IMR-90 (cell line): ENCODE measurements around the gene CTCF. TPM values are rescaled to one million over a fixed set of nuclear protein-coding genes. Genes with fewer than 3 reads are reported as not detected.

Experiments
- ATAC-seq: fragments of 200-7000 bp; cut with Tn5 transposase; 2 replicates; pipeline ENCODE4 v1.9.1; 2020; ENCODE audit warnings: low read depth, mild to moderate bottlenecking, moderate library complexity
- BruUV-seq: library from RNA; stranded (reverse); fragments of 400-500 nt; replicated peaks from 2 replicates; lab custom pipeline; 2021; lab: Mats Ljungman, UMichigan
- CTCF ChIA-PET: fragments of 300-600 bp; formaldehyde crosslinking; extraction: SDS; loops from one replicate; lab custom pipeline; 2021; ENCODE audit warnings: antibody characterized with exemption; lab: Yijun Ruan, JAX
- POLR2A ChIA-PET: fragments of 300-600 bp; sonication (Branson Sonifier 250); formaldehyde crosslinking; loops from one replicate; lab custom pipeline; 2022; ENCODE audit warnings: antibody characterized with exemption; ENCODE audit not compliant: unreplicated experiment; lab: Charles Lee
- DNase-seq: peaks from one replicate; pipeline ENCODE4 v3.0.0; 2013
- H2AFZ ChIP-seq: replicated peaks from 2 replicates; pipeline ENCODE3; 2013; ENCODE audit warnings: low read length, mild to moderate bottlenecking; ENCODE audit not compliant: poor library complexity
- H2AK5ac ChIP-seq: 2 replicates; pipeline ENCODE4 v1.6.1; 2013; ENCODE audit warnings: low read depth, low read length, inconsistent platforms
- H2AK9ac ChIP-seq: replicated peaks from 2 replicates; pipeline ENCODE3; 2013; ENCODE audit warnings: mild to moderate bottlenecking, low read depth, low read length, moderate library complexity; ENCODE audit not compliant: poor library complexity
- H2BK120ac ChIP-seq: 2 replicates; pipeline ENCODE4 v1.6.1; 2013; ENCODE audit warnings: low read depth, low read length, inconsistent platforms
- H2BK15ac ChIP-seq: 3 replicates; pipeline ENCODE4 v1.6.1; 2013; ENCODE audit warnings: low read depth, low read length, inconsistent platforms
- H2BK20ac ChIP-seq: 2 replicates; pipeline ENCODE4 v1.6.1; 2013; ENCODE audit warnings: low read depth, mild to moderate bottlenecking, inconsistent platforms, low read length, moderate library complexity
- H2BK5ac ChIP-seq: 2 replicates; pipeline ENCODE4 v1.6.1; 2013; ENCODE audit warnings: mild to moderate bottlenecking, low read depth, low read length, inconsistent platforms; ENCODE audit not compliant: poor library complexity, severe bottlenecking
- H3K14ac ChIP-seq: replicated peaks from 2 replicates; pipeline ENCODE4 v1.6.1; 2013; ENCODE audit warnings: low read depth, low read length, inconsistent platforms
- H3K18ac ChIP-seq: 2 replicates; pipeline ENCODE4 v1.6.1; 2013; ENCODE audit warnings: low read depth, low read length, control low read depth
- H3K23ac ChIP-seq: 2 replicates; pipeline ENCODE4 v1.6.1; 2013; ENCODE audit warnings: low read depth, low read length, inconsistent platforms
- H3K27ac ChIP-seq: 2 replicates; pipeline ENCODE4 v1.5.1; 2013; ENCODE audit warnings: mild to moderate bottlenecking, control low read depth, low read length; ENCODE audit not compliant: insufficient read depth
- H3K27me3 ChIP-seq: 2 replicates; pipeline ENCODE4 v1.6.1; 2013; ENCODE audit warnings: low read length; ENCODE audit not compliant: control insufficient read depth, insufficient read depth
- H3K36me3 ChIP-seq: 2 replicates; pipeline ENCODE4 v1.6.1; 2013; ENCODE audit warnings: low read length, mixed read lengths; ENCODE audit not compliant: control insufficient read depth, insufficient read depth
- H3K4ac ChIP-seq: 2 replicates; pipeline ENCODE4 v1.6.1; 2013; ENCODE audit warnings: low read depth, low read length, inconsistent platforms
- H3K4me1 ChIP-seq: 2 replicates; pipeline ENCODE4 v1.6.1; 2013; ENCODE audit warnings: low read length, mixed read lengths; ENCODE audit not compliant: control insufficient read depth, insufficient read depth
- H3K4me2 ChIP-seq: 2 replicates; pipeline ENCODE4 v1.6.1; 2013; ENCODE audit warnings: low read depth, mild to moderate bottlenecking, control low read depth, low read length, moderate library complexity
- H3K4me3 ChIP-seq: 2 replicates; pipeline ENCODE4 v1.5.1; 2013; ENCODE audit warnings: low read depth, mild to moderate bottlenecking, control low read depth, low read length, moderate library complexity; ENCODE audit not compliant: insufficient read depth
- H3K56ac ChIP-seq: 2 replicates; pipeline ENCODE4 v1.6.1; 2013; ENCODE audit warnings: low read length, inconsistent platforms; ENCODE audit not compliant: insufficient read depth; ENCODE audit errors: extremely low read depth
- H3K79me1 ChIP-seq, 2 experiments: 2 replicates each; pipeline ENCODE4 v1.6.1; 2013; ENCODE audit warnings: low read length in 2 of 2, inconsistent platforms in 1 of 2, low read depth in 1 of 2
- H3K9ac ChIP-seq: 2 replicates; pipeline ENCODE4 v1.6.1; 2013; ENCODE audit warnings: low read depth, low read length, control low read depth
- H3K9me1 ChIP-seq: 2 replicates; pipeline ENCODE4 v1.6.1; 2013; ENCODE audit warnings: low read length, inconsistent platforms; ENCODE audit not compliant: insufficient read depth
- H3K9me3 ChIP-seq: 2 replicates; pipeline ENCODE4 v1.6.1; 2013; ENCODE audit warnings: low read length; ENCODE audit not compliant: control insufficient read depth, insufficient read depth
- H4K20me1 ChIP-seq: 2 replicates; pipeline ENCODE4 v1.6.1; 2013; ENCODE audit warnings: low read length, inconsistent platforms; ENCODE audit not compliant: insufficient read depth
- H4K5ac ChIP-seq: 2 replicates; pipeline ENCODE4 v1.6.1; 2013; ENCODE audit warnings: mild to moderate bottlenecking, low read depth, low read length, control low read depth
- H4K8ac ChIP-seq, 2 experiments: 2 replicates each; pipeline ENCODE4 v1.6.1; 2013; ENCODE audit warnings: low read depth in 2 of 2, low read length in 2 of 2, control low read depth in 1 of 2, inconsistent platforms in 1 of 2
- H4K91ac ChIP-seq: 2 replicates; pipeline ENCODE4 v1.6.1; 2013; ENCODE audit warnings: low read depth, low read length, inconsistent platforms; ENCODE audit not compliant: insufficient read depth
- CHD1 ChIP-seq: IDR thresholded peaks from 2 replicates; pipeline ENCODE4 v1.6.1; 2012; ENCODE audit warnings: low read depth, low read length, improper control_type of control experiment
- MAZ ChIP-seq: IDR thresholded peaks from 2 replicates; pipeline ENCODE4 v1.6.1; 2012; ENCODE audit warnings: low read depth, mild to moderate bottlenecking, low read length, improper control_type of control experiment, moderate library complexity, borderline replicate concordance
- NFE2L2 ChIP-seq: fragments of 150-350 bp; IDR thresholded peaks from 2 replicates; pipeline ENCODE4 v1.6.1; 2016; ENCODE audit warnings: low read depth, mild to moderate bottlenecking, low read length
- WGBS, 2 experiments: methylation state at CpG; one replicate each; pipeline versions ENCODE4 v1.1.5 to v1.1.7; 2013; ENCODE audit warnings: missing lambda C conversion rate in 2 of 2; ENCODE audit not compliant: insufficient read length in 1 of 2; ENCODE audit errors: extremely low coverage in 2 of 2; 5-methylcytosine and 5-hydroxymethylcytosine counted together
- dilution Hi-C: fragments of 300-500 bp; cut with HindIII; formaldehyde crosslinking; loops from one replicate; pipeline ENCODE4 v1.14.3; 2018; ENCODE audit warnings: low sequenced_read_pairs; ENCODE audit not compliant: unreplicated experiment
- in situ Hi-C: fragments of 300-500 bp; cut with MboI; formaldehyde crosslinking; loops from 3 replicates; pipeline ENCODE4 v1.14.3; 2019; ENCODE audit warnings: low sequenced_read_pairs, inconsistent platforms, mixed read lengths
- intact Hi-C: fragments of 100-400 bp; cut with micrococcal nuclease; formaldehyde crosslinking; loops from 2 replicates; pipeline ENCODE4 v1.10.0; 2022
- polyA plus RNA-seq, 3 experiments: library from polyadenylated mRNA; depleted of rRNA; stranded (reverse); fragments of >200 nt; gene quantifications; 2 replicates each; pipeline ENCODE4 v1.2.3, GENCODE V29; 2012; ENCODE audit warnings: low replicate concordance in 1 of 3
- total RNA-seq: library from RNA; depleted of rRNA; stranded (reverse); fragments of >200 nt; gene quantifications from 2 replicates; pipeline ENCODE4 v1.2.3, GENCODE V29; 2012

The CTCF gene
- total and polyA plus RNA-seq, 2 of the 4 experiments (the other 2 are of a cell fraction) = 16.1 to 22.8 TPM

DNA sequence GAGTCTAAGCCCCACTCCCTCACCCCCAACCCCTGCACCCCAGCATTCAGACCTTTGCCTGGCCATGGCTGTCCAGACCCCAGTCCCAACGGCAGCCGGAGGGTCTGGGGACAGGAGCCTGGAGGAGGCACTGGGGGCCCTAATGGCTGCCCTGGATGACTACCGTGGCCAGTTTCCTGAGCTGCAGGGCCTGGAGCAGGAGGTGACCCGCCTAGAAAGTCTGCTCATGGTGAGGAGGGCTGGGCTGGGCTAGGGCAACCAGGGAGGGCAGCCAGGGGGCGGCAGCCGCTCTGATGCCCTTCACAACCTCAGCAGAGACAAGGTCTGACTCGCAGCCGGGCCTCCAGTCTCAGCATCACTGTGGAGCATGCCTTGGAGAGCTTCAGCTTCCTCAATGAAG is 19.3 kb upstream of the CTCF start:
- Histone ChIP-seq H4K5ac (no peak overlapping the region), H3K4me1 (peaks cover 8% of the 10 kb centered on the region), H2AK5ac (no peak overlapping the region), H3K27me3 (no peaks in the 10 kb centered on the region), H3K4me2 (no peak overlapping the region), H4K20me1 (peaks cover 78% of the 10 kb centered on the region), H3K14ac (no peak overlapping the region), H3K9me1 (peaks cover 17% of the 10 kb centered on the region), H3K27ac (no peak overlapping the region), H3K18ac (no peak overlapping the region), H3K36me3 (peaks cover 83% of the 10 kb centered on the region), H3K79me1 (peaks cover 17 to 67% of the 10 kb centered on the region in 2 experiments; a peak in 3 of 4 replicates), H2AK9ac (no peak overlapping the region), H2BK5ac (no peak overlapping the region), H2BK20ac (no peak overlapping the region), H3K56ac (no peak overlapping the region), H3K4ac (no peak overlapping the region), H3K9ac (no peak overlapping the region), H4K8ac (no peak overlapping the region), H3K9me3 (no peaks in the 10 kb centered on the region), H2BK120ac (no peak overlapping the region), H3K23ac (no peak overlapping the region), H3K4me3 (no peak overlapping the region), H4K91ac (no peak overlapping the region), H2BK15ac (no peak overlapping the region), H2AFZ (no peak overlapping the region)
- TF ChIP-seq MAZ (no peak), NFE2L2 (no peak), CHD1 (no peak)
- DNase-seq (no peak), ATAC-seq (no peak)
- BruUV-seq = no TSS peak
- in situ Hi-C loops = loop anchor here (25.0 kb wide), 1 partner anchor 394 kb away; the partner anchor contains the start of genes CTRL, LCAT and PSMB10
- POLR2A ChIA-PET = no interaction called here
- WGBS, 2 experiments = 98% methylated on average over 8 of the region's 8 CpGs; no CpG with 5 or more reads in 1 of the 2 experiments
- dilution Hi-C loops = no loop called here
- CTCF ChIA-PET = no interaction called here
- intact Hi-C loops = no loop called here
